Tibial nerve (tissue), 4 donors: Measurements from ENCODE around the gene DGKD.

Experiments
- EP300 ChIP-seq, 2 donors: sonication (generic); formaldehyde crosslinking; IDR thresholded peaks; one replicate each; pipeline ENCODE4 v1.6.1; 2017; ENCODE audit warnings: antibody characterized with exemption in 2 of 2, mild to moderate bottlenecking in 1 of 2
- POLR2A ChIP-seq, 2 donors: fragments of 450-650 bp; IDR thresholded peaks; one replicate each; pipeline ENCODE4 v1.6.1; 2017; ENCODE audit warnings: antibody characterized with exemption in 2 of 2, mild to moderate bottlenecking in 2 of 2, moderate library complexity in 2 of 2
- TF ChIP-seq, protein P1 (sequence below), 5 experiments: fragments of 200-600 bp in 3 of 5; fragments of 450-650 bp in 2 of 5; sonication (generic) in 3 of 5; IDR thresholded peaks; one replicate each; pipeline ENCODE4 v1.5.1; 2016 to 2019; ENCODE audit warnings: antibody characterized with exemption in 5 of 5, mild to moderate bottlenecking in 3 of 5, moderate library complexity in 2 of 5

DNA sequence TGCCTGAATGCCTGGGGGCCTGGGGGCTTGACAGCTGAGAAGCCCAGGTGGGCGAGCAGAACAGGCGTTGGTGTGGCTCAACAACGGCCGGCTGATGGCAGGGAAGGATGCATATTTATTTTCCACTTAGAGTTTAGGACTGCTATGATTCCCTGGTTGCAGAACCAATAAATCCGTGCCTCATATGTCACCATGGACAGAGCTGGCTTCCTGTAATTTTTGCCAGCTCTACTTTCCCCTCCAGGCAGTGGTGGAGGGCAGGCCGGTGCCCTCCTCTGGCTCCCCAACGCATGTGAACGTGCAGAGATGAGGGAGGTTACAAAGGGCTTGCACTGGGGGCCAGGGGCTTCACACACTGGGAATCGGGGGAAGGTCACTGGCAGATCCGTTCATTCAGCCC is 28.5 kb upstream of the DGKD start:
- TF ChIP-seq POLR2A (IDR thresholded peaks at IDR 0.05) (no peak), EP300 (IDR thresholded peaks at IDR 0.05) (no peak)
- TF ChIP-seq, protein P1, sequence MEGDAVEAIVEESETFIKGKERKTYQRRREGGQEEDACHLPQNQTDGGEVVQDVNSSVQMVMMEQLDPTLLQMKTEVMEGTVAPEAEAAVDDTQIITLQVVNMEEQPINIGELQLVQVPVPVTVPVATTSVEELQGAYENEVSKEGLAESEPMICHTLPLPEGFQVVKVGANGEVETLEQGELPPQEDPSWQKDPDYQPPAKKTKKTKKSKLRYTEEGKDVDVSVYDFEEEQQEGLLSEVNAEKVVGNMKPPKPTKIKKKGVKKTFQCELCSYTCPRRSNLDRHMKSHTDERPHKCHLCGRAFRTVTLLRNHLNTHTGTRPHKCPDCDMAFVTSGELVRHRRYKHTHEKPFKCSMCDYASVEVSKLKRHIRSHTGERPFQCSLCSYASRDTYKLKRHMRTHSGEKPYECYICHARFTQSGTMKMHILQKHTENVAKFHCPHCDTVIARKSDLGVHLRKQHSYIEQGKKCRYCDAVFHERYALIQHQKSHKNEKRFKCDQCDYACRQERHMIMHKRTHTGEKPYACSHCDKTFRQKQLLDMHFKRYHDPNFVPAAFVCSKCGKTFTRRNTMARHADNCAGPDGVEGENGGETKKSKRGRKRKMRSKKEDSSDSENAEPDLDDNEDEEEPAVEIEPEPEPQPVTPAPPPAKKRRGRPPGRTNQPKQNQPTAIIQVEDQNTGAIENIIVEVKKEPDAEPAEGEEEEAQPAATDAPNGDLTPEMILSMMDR (IDR thresholded peaks at IDR 0.05): no peak
